Retinal pigment epithelial cell (primary cell): ENCODE data around the gene SLC38A11.

ENCODE experiments used
- DNase-seq: peaks from one replicate; pipeline ENCODE4 v3.0.0-alpha.2; 2010; ENCODE audit warnings: low read depth
- H3K4me3 ChIP-seq: 2 replicates; pipeline ENCODE4 v1.5.1; 2011; ENCODE audit warnings: mild to moderate bottlenecking, low read length, control low read depth, moderate library complexity
- CTCF ChIP-seq: conservative IDR thresholded peaks from 2 replicates; pipeline ENCODE4 v1.5.1; 2011; ENCODE audit warnings: low read depth, low read length, control low read depth, inconsistent platforms

Gene SLC38A11

DNA sequence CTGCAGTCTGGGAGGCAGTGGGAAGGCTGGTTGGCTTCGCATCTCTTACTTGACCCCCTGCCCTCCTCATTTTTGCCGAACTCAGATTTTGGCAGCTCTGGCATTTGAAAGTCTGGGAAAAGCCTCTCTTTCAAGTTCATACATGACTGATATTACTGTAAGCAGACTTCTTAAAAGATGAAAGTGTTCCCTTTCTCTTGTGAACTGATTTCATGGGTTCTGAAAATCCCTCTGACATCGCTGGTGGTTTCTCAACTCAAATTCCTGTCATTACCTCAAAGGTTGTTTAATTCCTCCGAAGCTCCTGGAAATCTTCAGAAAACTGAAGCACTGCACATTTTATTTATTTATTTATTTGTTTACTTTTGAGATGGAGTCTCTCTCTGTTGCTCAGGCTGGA, 16.9 kb upstream of the SLC38A11 start:
- no peak for TF ChIP-seq CTCF
- peak; percentile 67 for DNase-seq
- H3K4me3 ChIP-seq, result no peak overlapping the region

- no peak overlapping the region for H3K4me3 ChIP-seq
- TF ChIP-seq CTCF, result no peak
- no peak for DNase-seq
Measured at GRCh38 chr2:164969909-164970690, 14.8 kb upstream of the SLC38A11 start.

DNA sequence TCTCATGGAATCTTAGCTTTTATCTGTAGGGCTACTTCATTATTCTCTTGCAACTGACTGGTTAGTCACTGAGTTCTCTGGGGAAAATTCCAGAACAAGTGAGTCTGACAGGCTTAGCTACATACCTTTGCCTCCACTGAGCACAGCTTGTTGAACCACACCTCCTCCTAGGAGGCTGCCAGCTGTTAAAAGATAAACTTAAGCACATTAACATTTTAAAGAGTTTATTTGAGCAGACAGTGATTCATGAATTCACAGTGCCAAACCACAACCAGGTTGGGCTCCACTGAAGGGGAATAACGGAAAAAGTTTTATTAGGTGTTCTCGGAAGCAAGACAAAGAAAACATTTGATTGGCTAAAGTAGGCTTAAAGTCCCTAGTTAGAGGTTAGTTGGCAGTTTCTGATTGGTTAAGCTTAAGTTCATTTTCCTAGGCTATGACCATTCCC, 12.5 kb upstream of the SLC38A11 start:
- no peak for TF ChIP-seq CTCF
- peak; percentile 99 for DNase-seq
- no peak overlapping the region for H3K4me3 ChIP-seq

DNA sequence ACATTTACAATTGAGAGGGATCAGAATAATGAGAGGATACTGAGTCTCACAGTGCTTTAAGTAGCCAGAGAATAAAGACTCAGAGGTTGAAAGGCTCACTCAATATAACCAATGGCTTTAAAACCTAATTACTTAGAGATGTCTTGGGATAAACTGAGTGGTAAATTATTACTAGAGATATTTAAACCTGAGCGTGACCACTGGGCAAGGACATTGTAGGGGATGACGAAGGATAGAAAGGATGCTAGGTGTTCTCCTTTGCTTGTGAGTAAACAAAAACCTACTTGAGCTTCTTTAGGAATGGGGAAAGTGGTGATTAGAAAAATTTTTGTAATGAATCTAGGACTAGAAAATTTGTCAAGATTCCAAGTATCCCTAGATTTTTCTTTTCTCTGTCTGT, 12.0 kb upstream of the SLC38A11 start:
- TF ChIP-seq CTCF, result no peak
- no peak overlapping the region for H3K4me3 ChIP-seq
- DNase-seq, result no peak

- H3K4me3 ChIP-seq, result no peak overlapping the region
- no peak for DNase-seq
- no peak for TF ChIP-seq CTCF
Measured at GRCh38 chr2:164964700-164965099, 9.4 kb upstream of the SLC38A11 start.

DNA sequence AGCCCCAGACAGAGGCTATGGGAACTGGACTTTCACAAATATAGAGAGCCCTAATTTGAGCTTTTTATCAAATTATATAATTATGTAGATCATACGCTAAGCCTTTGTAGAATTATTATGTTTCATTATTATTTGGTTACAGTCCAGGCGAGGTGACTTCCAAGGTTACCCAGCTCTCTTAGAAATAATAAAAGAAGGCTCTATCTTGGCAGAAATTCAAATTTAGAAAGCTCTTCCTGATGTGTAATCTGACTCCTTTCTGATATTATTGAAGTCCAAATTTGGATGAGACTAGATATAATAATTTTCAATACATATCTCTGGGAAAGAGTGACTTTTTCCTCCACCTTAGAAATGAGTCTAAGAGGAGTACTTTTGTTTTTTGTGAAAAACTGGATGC, 4.8 kb upstream of the SLC38A11 start:
- no peak for TF ChIP-seq CTCF
- no peak overlapping the region for H3K4me3 ChIP-seq
- no peak for DNase-seq

- TF ChIP-seq CTCF, result no peak
- peak overlapping the region; percentile 67 for H3K4me3 ChIP-seq
- DNase-seq, result no peak
Measured at GRCh38 chr2:164954186-164954585, 1.1 kb downstream of the SLC38A11 start.
